Left lung (tissue), 10 donors: ENCODE data around the gene ATP2A1. TPM values are rescaled to one million over a fixed set of nuclear protein-coding genes. Genes with fewer than 3 reads are reported as not detected.
"Not testable (repeated sequence)": the region's sequence is repeated elsewhere in the genome, so short reads cannot be mapped to it uniquely, and the experiment has no call there.

Experiments used
- ATAC-seq: fragments of 200-7000 bp; cut with Tn5 transposase; one replicate; pipeline ENCODE4 v1.9.1; 2020; ENCODE audit warnings: moderate library complexity
- DNase-seq, 4 donors: peaks; one replicate each; pipeline ENCODE4 v3.0.0-alpha.2; 2013 to 2020
- H3K27ac ChIP-seq, 2 donors: fragments of 200-600 bp; sonication (generic) in 1 of 2; one replicate each; pipeline versions ENCODE4 v1.5.0 to v1.8.0; 2020 to 2021
- H3K27me3 ChIP-seq, 2 donors: fragments of 200-600 bp; sonication (generic) in 1 of 2; one replicate each; pipeline versions ENCODE4 v1.5.0 to v1.8.0; 2020 to 2021
- H3K36me3 ChIP-seq, 2 donors: fragments of 200-600 bp; sonication (generic) in 1 of 2; one replicate each; pipeline versions ENCODE4 v1.5.0 to v1.8.0; 2020 to 2021
- H3K4me1 ChIP-seq, 2 donors: fragments of 200-600 bp; one replicate each; pipeline ENCODE4 v1.8.0; 2021
- H3K4me3 ChIP-seq, 2 donors: fragments of 200-600 bp; sonication (generic) in 1 of 2; one replicate each; pipeline versions ENCODE4 v1.5.0 to v1.8.0; 2020 to 2021; ENCODE audit warnings: mild to moderate bottlenecking in 1 of 2
- H3K9me3 ChIP-seq, 2 donors: fragments of 200-600 bp; sonication (generic) in 1 of 2; one replicate each; pipeline versions ENCODE4 v1.5.0 to v1.8.0; 2020 to 2021
- intact Hi-C, 2 donors: fragments of 100-400 bp; cut with DNase I; formaldehyde crosslinking; loops; one replicate each; pipeline versions ENCODE4 v1.11.2 to v1.14.2; 2022
- polyA plus RNA-seq, 6 donors: library from polyadenylated mRNA; unstranded; fragments of 120-200 nt; gene quantifications; one replicate each; pipeline ENCODE4 v1.2.1, GENCODE V29; 2013; ENCODE audit not compliant: insufficient read length in 6 of 6
- total RNA-seq, 2 donors: library from RNA; stranded (reverse); fragmentation: NEBNext Ultra II Directional; extraction: Animal tissue kit (Norgen Biotek cat#: 25700); gene quantifications; one replicate each; pipeline ENCODE4 v1.2.1, GENCODE V29; 2021
- TF ChIP-seq, protein P1 (sequence below), 2 donors: fragments of 200-600 bp; sonication (generic) in 1 of 2; IDR thresholded peaks; one replicate each; pipeline versions ENCODE4 v1.5.0 to v1.8.0; 2021; ENCODE audit warnings: antibody characterized with exemption in 2 of 2
- donor health status: DM: no; HTN: yes; CAD: no.
- donor health status: DM: no; HTN: no; CAD: no.

The ATP2A1 gene
- total and polyA plus RNA-seq, 8 donors = 0.38 to 3.1 (median 2.5) TPM

DNA sequence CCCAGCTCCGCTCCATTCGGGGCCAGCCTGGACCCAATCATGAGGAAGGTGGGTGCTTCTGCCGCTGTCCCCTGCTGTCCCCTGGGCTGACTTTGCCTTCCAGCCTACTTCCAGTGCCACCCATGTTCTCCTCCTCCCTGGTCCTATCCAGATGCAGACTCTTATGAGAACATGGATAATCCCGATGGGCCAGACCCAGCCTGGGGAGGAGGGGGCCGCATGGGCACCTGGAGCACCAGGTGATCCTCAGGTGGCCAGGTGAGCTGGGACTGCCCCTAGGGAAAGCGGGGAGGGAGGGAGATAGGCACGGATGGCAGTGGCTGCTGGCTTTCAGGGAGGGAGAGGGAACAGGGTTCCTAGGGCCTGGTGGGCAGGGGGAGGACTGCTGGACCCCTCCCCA, 60.4 kb downstream of the ATP2A1 start:
- intact Hi-C loops = loop anchor here in 1 of 2 donors (10.0 kb wide), 1 partner anchor 114 kb away; the partner anchor contains the start of gene ATXN2L
- no peaks in the 10 kb centered on the region for H3K27me3 ChIP-seq
- no peaks in the 10 kb centered on the region for H3K36me3 ChIP-seq
- no peak overlapping the region for H3K27ac ChIP-seq
- no peak for DNase-seq
- H3K9me3 ChIP-seq = no peaks in the 10 kb centered on the region
- H3K4me1 ChIP-seq = peaks cover 0 to 13% of the 10 kb centered on the region in 2 donors
- TF ChIP-seq, protein P1, sequence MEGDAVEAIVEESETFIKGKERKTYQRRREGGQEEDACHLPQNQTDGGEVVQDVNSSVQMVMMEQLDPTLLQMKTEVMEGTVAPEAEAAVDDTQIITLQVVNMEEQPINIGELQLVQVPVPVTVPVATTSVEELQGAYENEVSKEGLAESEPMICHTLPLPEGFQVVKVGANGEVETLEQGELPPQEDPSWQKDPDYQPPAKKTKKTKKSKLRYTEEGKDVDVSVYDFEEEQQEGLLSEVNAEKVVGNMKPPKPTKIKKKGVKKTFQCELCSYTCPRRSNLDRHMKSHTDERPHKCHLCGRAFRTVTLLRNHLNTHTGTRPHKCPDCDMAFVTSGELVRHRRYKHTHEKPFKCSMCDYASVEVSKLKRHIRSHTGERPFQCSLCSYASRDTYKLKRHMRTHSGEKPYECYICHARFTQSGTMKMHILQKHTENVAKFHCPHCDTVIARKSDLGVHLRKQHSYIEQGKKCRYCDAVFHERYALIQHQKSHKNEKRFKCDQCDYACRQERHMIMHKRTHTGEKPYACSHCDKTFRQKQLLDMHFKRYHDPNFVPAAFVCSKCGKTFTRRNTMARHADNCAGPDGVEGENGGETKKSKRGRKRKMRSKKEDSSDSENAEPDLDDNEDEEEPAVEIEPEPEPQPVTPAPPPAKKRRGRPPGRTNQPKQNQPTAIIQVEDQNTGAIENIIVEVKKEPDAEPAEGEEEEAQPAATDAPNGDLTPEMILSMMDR (IDR thresholded peaks at IDR 0.05) = no peak
- H3K4me3 ChIP-seq = no peak overlapping the region
- ATAC-seq = no peak

DNA sequence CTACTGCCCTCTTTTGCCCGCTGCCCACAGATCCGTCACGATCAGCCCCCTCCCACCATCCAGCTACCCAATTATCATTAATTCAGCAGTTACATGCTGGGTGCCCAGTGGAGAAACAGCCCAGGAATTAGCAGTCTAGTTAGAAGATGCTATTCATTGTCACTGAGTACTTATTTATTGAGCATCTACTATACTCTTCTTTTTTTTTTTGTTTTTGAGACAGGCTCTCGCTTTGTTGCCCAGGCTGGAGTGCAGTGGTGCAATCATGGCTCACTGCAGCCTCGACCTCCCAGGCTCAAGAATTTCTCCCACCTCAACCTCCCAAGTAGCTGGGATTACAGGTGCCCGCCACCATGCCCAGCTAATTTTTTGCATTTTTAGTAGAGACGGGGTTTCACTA, 61.5 kb downstream of the ATP2A1 start:
- not testable (repeated sequence) for H3K36me3 ChIP-seq, H3K27ac ChIP-seq, H3K9me3 ChIP-seq, H3K4me3 ChIP-seq, H3K27me3 ChIP-seq, DNase-seq, ATAC-seq
- peaks cover 0 to 13% of the 10 kb centered on the region in 2 donors for H3K4me1 ChIP-seq
- intact Hi-C loops = loop anchor here in 1 of 2 donors (10.0 kb wide), 1 partner anchor 115 kb away; the partner anchor contains the start of gene ATXN2L

DNA sequence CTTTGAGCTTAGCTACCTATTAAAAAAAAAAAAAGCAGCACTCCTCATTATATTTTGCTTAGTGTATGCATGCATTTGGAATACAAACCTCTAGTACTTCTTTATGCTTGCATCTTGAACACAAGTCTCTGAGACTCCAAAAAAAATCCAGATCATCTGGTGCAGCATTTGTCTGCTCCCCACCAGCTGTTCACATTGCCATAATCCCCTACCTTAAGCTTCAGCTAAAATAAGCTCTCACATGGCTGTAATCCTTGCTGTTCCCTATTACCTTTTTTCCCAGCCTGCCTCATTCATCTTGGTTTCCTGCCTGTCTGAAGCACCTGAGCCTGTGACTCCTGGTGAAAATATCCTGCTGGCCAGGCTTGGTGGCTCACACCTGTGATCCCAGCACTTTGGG, 65.0 kb downstream of the ATP2A1 start:
- no peaks in the 10 kb centered on the region for H3K36me3 ChIP-seq
- DNase-seq (no peak), ATAC-seq (no peak)
- intact Hi-C loops = no loop called here
- TF ChIP-seq, protein P1 (IDR thresholded peaks at IDR 0.05) = no peak
- H3K4me3 ChIP-seq = no peak overlapping the region
- H3K4me1 ChIP-seq = peaks cover 4 to 11% of the 10 kb centered on the region in 2 donors
- no peaks in the 10 kb centered on the region for H3K9me3 ChIP-seq
- H3K27me3 ChIP-seq = no peaks in the 10 kb centered on the region
- no peak overlapping the region for H3K27ac ChIP-seq

DNA sequence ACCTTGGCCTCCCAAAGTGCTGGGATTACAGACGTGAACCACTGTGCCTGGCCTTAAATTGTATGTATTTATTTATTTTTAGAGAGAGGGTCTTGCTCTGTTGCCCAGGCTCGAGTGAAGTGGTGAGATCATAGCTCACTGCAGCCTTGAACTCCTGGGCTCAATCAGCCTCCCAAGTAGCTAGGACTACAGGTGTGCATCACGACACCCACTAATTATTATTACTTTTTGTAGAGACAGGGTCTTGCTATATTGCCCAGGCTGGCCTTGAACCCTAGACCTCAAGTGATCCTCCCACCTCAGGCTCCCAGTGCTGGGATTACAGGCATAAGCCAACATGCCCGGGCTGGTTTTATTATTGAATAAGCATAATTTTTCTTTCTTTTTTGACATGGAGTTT, 68.4 kb downstream of the ATP2A1 start:
- intact Hi-C loops = no loop called here
- H3K4me3 ChIP-seq = no peak overlapping the region
- H3K36me3 ChIP-seq = no peaks in the 10 kb centered on the region
- ATAC-seq (no peak), DNase-seq (no peak)
- TF ChIP-seq, protein P1 (IDR thresholded peaks at IDR 0.05) = no peak
- H3K4me1 ChIP-seq = peaks cover 6 to 19% of the 10 kb centered on the region in 2 donors
- no peak overlapping the region for H3K27ac ChIP-seq
- no peaks in the 10 kb centered on the region for H3K27me3 ChIP-seq
- H3K9me3 ChIP-seq = no peaks in the 10 kb centered on the region

DNA sequence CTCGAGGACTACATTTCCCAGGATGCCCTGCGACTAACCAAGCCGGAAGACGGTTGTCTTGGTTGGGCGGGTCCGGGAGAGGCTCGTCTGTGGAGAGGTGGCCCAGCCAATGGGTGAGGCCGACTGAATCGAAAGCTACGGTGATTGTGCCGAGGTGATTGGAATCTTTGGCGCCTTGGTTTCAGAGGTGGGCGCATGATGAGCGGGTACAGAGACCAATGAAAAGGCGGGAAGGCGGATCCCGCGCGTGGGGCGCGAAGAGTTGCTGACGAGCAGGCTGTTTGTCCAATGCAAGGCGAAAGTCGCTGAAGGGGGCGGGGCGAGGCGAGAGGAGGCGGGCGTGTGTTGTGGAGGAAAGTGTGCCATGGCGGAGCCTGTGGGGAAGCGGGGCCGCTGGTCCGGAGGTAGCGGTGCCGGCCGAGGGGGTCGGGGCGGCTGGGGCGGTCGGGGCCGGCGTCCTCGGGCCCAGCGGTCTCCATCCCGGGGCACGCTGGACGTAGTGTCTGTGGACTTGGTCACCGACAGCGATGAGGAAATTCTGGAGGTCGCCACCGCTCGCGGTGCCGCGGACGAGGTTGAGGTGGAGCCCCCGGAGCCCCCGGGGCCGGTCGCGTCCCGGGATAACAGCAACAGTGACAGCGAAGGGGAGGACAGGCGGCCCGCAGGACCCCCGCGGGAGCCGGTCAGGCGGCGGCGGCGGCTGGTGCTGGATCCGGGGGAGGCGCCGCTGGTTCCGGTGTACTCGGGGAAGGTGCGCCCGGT, 72.5 kb downstream of the ATP2A1 start, which contains the start of gene NFATC2IP:
Gene NFATC2IP, plus strand, starts transcription at position 290 of the 762 bp plus-strand sequence. Its CDS starts 75 bp downstream, at position 365.
- intact Hi-C loops = no loop called here
- peak within 1 kb of the TSS; percentile 93 to 99 for H3K4me3 ChIP-seq
- ATAC-seq = peak; percentile 98
- peaks cover 10 to 24% of the 10 kb centered on the region in 2 donors for H3K4me1 ChIP-seq
- no peaks in the 10 kb centered on the region for H3K9me3 ChIP-seq
- TF ChIP-seq, protein P1 (IDR thresholded peaks at IDR 0.05) = no peak
- H3K36me3 ChIP-seq = peaks cover 0 to 29% of the 10 kb centered on the region in 2 donors
- peak; percentile 98 to 100 (median 100) for DNase-seq
- no peaks in the 10 kb centered on the region for H3K27me3 ChIP-seq
- peak within 1 kb of the TSS; percentile 77 to 86 for H3K27ac ChIP-seq
